ENCODE results near the gene ESAM.

The ESAM gene

DNA sequence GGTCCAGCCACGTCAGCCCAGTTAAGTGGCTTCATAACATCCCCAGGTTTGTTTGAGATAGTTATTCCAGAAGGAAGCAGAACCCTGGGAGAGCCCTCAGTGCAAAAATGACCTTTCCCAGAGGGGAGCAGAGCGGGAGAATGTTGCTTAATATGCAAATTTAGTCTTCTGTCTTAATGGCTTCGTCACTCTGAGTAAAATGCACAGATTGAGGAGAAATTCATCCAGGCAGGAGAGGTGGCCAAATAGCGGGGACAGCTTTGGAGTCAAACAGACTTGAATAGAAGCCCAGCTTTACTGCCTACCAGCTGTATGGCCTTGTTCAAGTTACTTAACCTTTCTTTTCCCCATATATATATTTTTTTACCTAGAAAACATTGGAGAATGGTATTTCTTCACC is 34.6 kb downstream of the ESAM start:
- DNase-seq, result no peak

DNA sequence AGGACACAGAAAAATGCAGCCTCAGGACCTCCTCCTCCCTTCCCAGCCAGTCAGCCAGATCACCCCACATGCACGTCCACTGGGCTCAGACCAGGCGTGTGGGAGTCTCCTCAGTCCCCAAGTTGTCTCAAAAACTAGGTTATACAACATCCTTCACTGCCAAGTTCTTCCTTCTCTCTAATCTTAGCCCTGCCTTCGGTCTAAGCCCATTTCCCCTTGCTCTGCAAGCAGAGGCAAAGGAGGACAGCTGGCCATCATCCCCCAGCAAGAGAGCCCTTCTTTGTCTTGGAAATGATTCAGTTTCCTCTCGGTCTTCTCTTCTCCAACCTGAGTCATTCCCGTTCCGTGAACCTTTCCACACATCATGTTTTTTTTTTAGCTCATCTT is 36.4 kb downstream of the ESAM start:
- no peak for DNase-seq

DNA sequence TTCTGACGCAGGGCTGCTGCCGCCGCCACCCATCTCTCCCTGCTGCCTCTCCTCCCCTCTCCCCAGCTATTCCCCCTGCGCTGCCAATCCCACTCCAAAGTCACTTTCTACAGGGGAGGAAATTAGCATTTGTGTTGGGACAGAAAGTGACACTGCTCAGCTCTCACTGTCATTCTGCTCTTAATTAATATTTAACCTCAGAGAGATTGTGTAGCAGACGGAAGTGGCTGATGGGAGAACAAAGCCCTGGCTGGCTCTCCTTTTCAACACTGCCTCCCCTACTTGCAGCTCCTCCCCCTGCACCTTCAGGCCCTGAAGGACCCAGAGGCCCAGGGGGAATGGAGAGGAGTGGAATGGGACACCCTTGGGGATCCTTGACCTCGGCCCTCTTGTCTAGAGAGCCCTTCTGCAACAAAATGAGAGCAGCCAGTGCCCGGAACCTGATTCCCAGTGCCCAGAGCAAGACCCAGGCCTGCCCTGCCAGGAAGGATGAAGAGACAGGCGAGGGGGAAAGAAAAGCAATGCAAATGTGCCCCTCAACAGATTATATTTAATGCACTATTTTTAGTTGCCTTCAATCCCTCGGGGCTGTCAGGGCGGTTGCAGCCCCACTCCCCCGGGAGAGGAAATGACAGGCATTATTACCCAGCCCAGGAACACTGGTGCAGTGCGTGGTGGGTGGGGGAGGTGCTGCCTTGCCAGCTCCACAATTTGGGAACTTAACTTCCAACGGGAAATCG is 36.9 kb downstream of the ESAM start:
- no peak for DNase-seq

DNA sequence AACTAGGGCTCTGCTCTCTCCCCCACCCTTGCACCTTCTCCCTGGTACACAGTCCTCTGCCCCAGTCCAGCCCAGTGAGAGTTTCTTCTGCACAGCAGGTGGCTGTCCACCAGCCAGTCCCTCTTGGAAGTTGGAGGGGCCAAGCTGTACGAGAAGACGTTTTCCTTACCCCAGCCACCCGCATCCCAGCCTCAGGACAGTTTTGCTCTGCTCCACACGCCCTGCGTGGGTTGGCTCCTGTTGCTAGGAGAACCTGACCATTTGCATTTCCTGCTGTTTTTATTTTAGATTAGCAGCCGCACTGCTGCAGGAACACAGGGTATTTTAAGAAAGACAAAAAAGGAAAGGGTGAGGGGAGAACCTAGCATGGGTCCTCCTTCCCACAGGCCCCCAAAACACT is 39.9 kb downstream of the ESAM start:
- DNase-seq, result no peak

- no peak for DNase-seq
These were observed 42.6 kb downstream of the ESAM start for GRCh38 chr11:124719534-124719933.

DNA sequence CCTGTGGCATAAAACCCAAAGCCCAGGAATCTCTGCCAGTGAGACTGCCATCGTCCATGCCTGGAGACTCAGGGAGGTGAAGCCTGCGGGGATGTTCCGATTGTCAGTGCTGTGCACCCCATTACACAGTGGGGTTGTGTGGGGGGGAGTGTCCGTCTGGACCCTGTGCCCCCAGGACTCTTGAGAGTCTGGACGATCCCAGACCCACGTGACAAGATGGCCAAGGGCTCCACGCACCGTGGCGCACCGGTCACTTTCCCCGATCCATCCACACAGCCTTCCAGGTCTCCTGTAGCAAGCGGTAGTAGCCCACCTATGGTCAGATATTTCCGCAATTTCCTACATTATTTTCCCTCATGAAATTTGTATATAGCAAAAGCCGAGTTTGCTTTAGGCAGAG is 43.3 kb downstream of the ESAM start:
- no peak for DNase-seq

- peak; percentile 31 for DNase-seq
These were observed 44.1 kb downstream of the ESAM start for GRCh38 chr11:124717786-124718651.

- DNase-seq, result no peak
These were observed 44.7 kb downstream of the ESAM start for GRCh38 chr11:124717421-124717785.

DNA sequence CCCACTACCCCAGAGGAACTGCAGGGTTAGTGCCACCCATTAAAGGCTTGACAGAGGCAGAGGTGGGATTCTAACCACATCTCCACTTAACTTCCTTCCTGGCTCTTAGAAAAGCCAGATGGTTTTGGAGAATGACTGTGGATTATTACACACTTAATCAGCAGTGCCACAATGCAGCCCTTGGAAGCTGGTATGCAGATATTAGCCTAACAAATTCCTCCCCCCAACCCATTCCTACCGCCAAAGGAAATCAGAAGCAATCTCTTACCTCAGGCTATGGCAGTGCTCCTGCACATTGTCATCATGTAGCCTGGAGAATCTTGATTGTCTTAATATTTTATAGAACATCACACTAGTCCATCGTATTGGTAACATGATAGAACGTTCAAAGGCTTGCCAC is 45.5 kb downstream of the ESAM start:
- DNase-seq, result no peak

DNA sequence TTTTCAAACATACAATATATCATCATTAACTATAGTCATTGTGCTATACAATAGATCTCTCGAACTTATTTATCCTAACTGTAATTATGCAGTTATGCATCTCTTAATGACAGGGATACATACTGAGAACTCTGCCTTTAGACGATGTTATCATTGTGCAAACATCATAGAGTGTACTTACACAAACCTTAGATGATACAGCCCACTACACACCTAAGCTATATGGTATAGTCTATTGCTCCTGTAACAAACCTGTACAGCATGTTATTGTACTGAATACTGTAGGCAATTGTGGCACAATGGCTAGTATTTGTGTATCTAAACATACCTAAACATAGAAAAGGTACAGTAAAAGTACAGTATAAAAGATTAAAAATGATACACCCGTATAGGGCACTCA is 49.7 kb downstream of the ESAM start:
- no peak for DNase-seq

GRCh38 chr11:124707829-124708228 is 54.3 kb downstream of the ESAM start:
- no peak for DNase-seq
